Measurements from ENCODE around the gene CRIM1.

CRIM1 gene

GRCh38 chr2:36525245-36525644 lies 169.7 kb downstream of the CRIM1 start:
- TF ChIP-seq, protein P1, sequence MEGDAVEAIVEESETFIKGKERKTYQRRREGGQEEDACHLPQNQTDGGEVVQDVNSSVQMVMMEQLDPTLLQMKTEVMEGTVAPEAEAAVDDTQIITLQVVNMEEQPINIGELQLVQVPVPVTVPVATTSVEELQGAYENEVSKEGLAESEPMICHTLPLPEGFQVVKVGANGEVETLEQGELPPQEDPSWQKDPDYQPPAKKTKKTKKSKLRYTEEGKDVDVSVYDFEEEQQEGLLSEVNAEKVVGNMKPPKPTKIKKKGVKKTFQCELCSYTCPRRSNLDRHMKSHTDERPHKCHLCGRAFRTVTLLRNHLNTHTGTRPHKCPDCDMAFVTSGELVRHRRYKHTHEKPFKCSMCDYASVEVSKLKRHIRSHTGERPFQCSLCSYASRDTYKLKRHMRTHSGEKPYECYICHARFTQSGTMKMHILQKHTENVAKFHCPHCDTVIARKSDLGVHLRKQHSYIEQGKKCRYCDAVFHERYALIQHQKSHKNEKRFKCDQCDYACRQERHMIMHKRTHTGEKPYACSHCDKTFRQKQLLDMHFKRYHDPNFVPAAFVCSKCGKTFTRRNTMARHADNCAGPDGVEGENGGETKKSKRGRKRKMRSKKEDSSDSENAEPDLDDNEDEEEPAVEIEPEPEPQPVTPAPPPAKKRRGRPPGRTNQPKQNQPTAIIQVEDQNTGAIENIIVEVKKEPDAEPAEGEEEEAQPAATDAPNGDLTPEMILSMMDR (IDR thresholded peaks at IDR 0.05; ENCODE audit: borderline replicate concordance, insufficient read depth, low read depth, low read length) = no peak
- no peak overlapping the region for H3K4me3 ChIP-seq (ENCODE audit: low read depth, low read length)

DNA sequence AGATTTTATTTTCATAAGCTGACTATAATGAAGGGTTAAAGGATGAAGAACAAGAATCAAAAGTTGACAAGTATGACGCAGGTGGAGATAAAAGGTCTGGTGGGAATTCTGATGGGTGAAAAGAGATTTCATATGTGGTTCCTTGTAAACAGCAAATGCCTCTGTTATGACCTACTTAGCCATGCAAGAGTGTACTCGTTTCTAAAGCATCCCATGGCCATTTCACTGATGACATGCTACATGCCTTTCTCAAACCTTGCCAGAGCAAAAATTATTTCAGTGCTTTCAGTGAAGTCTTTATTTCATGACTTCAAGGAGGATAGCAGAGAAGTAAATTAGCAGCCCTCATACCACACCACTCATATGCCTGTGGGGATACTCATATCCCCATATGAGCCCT lies 170.6 kb downstream of the CRIM1 start:
- TF ChIP-seq, protein P1 (IDR thresholded peaks at IDR 0.05; ENCODE audit: borderline replicate concordance, insufficient read depth, low read depth, low read length) = no peak
- H3K4me3 ChIP-seq (ENCODE audit: low read depth, low read length) = no peak overlapping the region

DNA sequence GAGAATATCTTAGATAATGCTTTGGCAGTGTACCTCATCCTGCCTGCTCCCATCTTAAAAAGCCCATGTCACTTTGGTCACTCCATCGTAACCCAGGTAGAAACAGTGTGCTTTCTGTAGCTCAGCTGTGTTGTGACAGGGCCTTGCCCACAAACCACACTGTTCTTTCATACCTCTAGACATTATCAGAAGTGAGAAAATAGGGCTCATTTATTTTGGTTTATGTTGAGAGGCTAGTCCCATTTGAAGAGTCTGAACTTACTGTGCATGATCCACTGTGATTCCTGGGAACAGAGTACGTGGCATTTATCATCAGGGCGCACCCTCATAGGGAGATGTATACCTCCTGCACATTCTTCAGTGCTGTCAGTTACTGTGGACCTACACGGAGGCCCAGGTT lies 172.7 kb downstream of the CRIM1 start:
- TF ChIP-seq, protein P1 (IDR thresholded peaks at IDR 0.05; ENCODE audit: borderline replicate concordance, insufficient read depth, low read depth, low read length) = no peak

DNA sequence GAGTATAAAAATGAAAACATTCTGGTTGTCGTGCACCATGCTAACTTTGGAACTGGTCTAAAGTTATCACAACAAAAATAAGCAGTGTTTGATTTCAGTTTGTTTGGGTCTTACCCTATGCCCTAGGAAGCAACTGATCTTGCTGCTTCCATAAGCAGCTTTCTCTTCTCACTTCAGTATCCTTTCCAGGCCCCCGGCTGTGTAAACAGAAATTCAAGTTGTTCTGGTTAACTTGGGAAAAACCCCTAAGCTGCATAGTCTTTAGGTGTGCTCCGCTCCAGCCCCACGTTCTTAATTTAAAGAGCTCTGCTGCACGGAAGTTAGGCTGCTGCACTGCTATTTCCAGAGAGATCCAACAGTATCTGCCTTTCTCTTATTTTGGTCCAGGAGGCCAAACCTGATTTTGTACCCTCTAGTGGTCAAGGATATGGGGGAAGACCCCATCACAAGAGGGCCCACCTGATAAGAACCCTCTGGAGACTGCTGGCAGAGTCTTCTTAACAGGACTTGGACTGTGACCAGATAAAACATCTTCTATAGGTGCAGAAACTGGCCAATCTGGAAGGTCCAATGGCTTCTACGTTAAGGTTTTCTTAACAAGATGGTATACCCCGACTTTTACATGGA lies 173.3 kb downstream of the CRIM1 start:
- TF ChIP-seq, protein P1 (IDR thresholded peaks at IDR 0.05; ENCODE audit: borderline replicate concordance, insufficient read depth, low read depth, low read length) = no peak
- H3K4me3 ChIP-seq (ENCODE audit: low read depth, low read length) = no peak overlapping the region

More for the DNA sequence above, 172.7 kb downstream of the CRIM1 start:
- H3K4me3 ChIP-seq (ENCODE audit: low read depth, low read length) = no peak overlapping the region

DNA sequence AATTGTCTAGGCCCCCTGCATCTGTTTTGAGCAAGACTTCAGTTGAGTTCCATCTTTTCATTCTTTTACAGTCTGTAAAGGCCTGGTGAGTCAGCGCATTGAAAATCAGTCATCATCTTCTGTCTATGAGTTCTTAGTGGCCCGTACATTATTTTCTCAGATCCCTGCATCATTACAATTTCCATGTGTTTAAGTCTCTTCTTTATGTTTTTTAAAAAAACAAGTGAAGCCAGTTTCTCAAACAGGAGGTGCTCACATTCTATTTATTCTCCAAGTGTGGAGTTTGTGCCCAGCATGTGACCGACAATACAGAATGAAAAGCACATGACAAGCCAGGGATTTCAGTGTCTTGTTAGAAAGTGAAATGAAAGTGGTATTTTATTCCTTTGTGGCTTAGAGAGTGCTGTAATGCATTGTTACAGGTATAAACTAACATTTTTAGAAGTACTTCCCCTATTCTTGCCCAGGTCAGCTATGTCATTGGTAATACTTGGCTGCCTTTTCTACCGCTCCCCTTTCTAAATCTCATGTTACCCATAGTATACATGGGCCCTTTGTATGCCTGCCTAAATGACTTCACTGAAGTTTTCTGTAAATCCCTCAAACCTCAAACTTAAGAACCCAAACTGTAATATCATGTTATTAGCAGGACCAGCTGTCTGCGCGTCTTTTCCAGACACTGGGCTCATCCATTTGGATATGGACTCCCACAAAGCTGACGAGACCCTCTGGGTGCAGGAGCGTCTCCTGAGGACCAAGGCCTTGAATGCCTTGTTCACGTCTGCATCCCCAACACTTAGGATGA lies 174.8 kb downstream of the CRIM1 start:
- TF ChIP-seq, protein P1 (IDR thresholded peaks at IDR 0.05; ENCODE audit: borderline replicate concordance, insufficient read depth, low read depth, low read length) = no peak
- H3K4me3 ChIP-seq (ENCODE audit: low read depth, low read length) = no peak overlapping the region

DNA sequence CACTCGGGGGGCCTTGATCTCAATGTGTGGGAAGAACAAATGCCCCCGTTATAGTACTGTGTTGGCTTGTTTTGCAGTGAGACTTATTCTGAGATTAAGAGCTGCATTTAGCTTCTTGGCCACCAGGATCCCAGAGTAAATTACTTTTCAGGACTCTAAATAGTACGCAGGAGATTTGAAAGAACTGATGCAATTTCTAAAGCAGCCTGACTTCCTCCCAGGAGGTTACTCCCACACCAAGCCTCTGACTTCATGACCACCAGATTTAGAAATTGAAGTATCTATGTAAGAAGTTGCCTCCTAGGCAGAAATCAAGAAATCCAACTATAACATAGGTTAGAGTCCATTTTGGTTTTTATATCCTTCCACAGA lies 175.4 kb downstream of the CRIM1 start:
- TF ChIP-seq, protein P1 (IDR thresholded peaks at IDR 0.05; ENCODE audit: borderline replicate concordance, insufficient read depth, low read depth, low read length) = no peak
- H3K4me3 ChIP-seq (ENCODE audit: low read depth, low read length) = no peak overlapping the region

All from GM12875 (cell line).